Measurements from ENCODE around the gene CATSPERZ. TPM values are rescaled to one million over a fixed set of nuclear protein-coding genes. Genes with fewer than 3 reads are reported as not detected.

Gene CATSPERZ
- total and polyA plus RNA-seq, 9 of the 15 experiments (the other 6 are each of a cell fraction or from before 2014, with no cell fraction given), result 0.86 to 8.5 (median 3.5) TPM

DNA sequence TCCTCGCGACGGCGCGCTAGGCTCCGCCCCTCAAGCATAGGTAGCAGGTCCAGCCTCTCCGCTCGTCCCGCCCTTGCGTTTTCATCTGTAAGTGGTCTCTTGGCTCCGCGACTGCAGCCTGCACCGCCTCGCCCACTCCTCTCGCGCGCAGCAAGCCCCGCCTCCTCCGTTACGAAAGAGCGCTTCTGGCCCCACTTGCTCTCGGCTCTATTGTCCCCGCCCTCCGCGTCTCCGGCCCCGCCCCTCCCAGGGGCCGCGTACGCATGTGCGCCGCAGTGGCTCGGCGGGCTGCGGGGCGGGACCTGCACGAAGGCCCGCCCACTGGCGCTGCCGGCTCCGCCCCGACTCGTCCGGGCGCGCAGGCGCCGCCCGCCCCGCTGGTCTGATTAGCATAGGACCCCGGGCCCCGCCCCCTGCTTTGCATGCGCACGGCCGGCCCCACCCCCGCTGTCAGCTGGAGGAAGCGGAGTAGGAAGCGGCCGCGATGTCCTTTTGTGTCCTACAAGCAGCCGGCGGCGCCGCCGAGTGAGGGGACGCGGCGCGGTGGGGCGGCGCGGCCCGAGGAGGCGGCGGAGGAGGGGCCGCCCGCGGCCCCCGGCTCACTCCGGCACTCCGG, 5.0 kb downstream of the CATSPERZ start, which contains the start of gene ESRRA (continued):
- no peak for TF ChIP-seq ATF1 (CRISPR knock-in tag; IDR thresholded peaks at IDR 0.05)
- TF ChIP-seq ATF1 (tag; IDR thresholded peaks at IDR 0.05), result no peak
- TF ChIP-seq SAP30 (IDR thresholded peaks at IDR 0.05; ENCODE audit: borderline replicate concordance, insufficient read depth, low read depth, low read length, poor library complexity, severe bottlenecking), result peak; percentile 60
- no peak for TF ChIP-seq CBX8 (IDR thresholded peaks at IDR 0.05; ENCODE audit: borderline replicate concordance, extremely low read depth, low read depth, low read length, poor library complexity, severe bottlenecking)
- TF ChIP-seq PHF20 (IDR thresholded peaks at IDR 0.05; ENCODE audit: partially characterized antibody), result no peak
- TF ChIP-seq HMGN3 (IDR thresholded peaks at IDR 0.05; ENCODE audit: borderline replicate concordance, extremely low read depth, insufficient read length, low read depth, low read length), result peak; percentile 94
- TF ChIP-seq CXXC5 (CRISPR knock-in tag; IDR thresholded peaks at IDR 0.05), result peak; percentile 80
- TF ChIP-seq ZNF408 (CRISPR knock-in tag; IDR thresholded peaks at IDR 0.05; ENCODE audit: low read depth), result no peak
- TF ChIP-seq TCF7 (IDR thresholded peaks at IDR 0.05; ENCODE audit: borderline replicate concordance), result no peak
- TF ChIP-seq L3MBTL2 (IDR thresholded peaks at IDR 0.05), result no peak
- no peak for TF ChIP-seq RBM25 (IDR thresholded peaks at IDR 0.05; ENCODE audit: low read depth, low read length, severe bottlenecking)
- TF ChIP-seq ARID1B (IDR thresholded peaks at IDR 0.05), result no peak
- no peak for TF ChIP-seq SIRT6 (IDR thresholded peaks at IDR 0.05; ENCODE audit: low read depth, low read length)
- TF ChIP-seq NRF1 (conservative IDR thresholded peaks at IDR 0.05 in 1 of 2, IDR thresholded peaks at IDR 0.05 in 1 of 2), result peak; percentile 98
